Gastroesophageal sphincter (tissue), 4 donors: ENCODE results near the gene CDC42EP3. TPM values are rescaled to one million over a fixed set of nuclear protein-coding genes. Genes with fewer than 3 reads are reported as not detected.

ENCODE experiments used
- ATAC-seq: fragments of 150-250 bp; one replicate; pipeline ENCODE4 v1.9.1; 2016; ENCODE audit warnings: mild to moderate bottlenecking, moderate library complexity
- H3K27ac ChIP-seq, 4 donors: fragments of 200-600 bp; sonication (generic) in 3 of 4; 1 replicate in 3 of 4; 2 replicates in 1 of 4; pipeline ENCODE4 v1.5.1; 2016 to 2019
- H3K27me3 ChIP-seq: fragments of 200-600 bp; sonication (generic); one replicate; pipeline ENCODE4 v1.5.1; 2019
- H3K36me3 ChIP-seq, 2 donors: fragments of 200-600 bp; sonication (generic); one replicate each; pipeline ENCODE4 v1.5.1; 2019; ENCODE audit warnings: control low read depth in 1 of 2
- H3K4me1 ChIP-seq, 3 donors: fragments of 200-600 bp; sonication (generic); 1 replicate in 2 of 3; 2 replicates in 1 of 3; pipeline ENCODE4 v1.5.1; 2016 to 2019; ENCODE audit warnings: control low read depth in 2 of 3
- H3K4me3 ChIP-seq, 2 donors: fragments of 200-600 bp; sonication (generic); one replicate each; pipeline ENCODE4 v1.5.1; 2019; ENCODE audit warnings: mild to moderate bottlenecking in 1 of 2, moderate library complexity in 1 of 2
- H3K9me3 ChIP-seq, 3 donors: fragments of 200-600 bp; sonication (generic); one replicate each; pipeline ENCODE4 v1.5.1; 2017 to 2019; ENCODE audit warnings: control low read depth in 2 of 3
- EP300 ChIP-seq: sonication (generic); formaldehyde crosslinking; IDR thresholded peaks from one replicate; pipeline ENCODE4 v1.6.1; 2017; ENCODE audit warnings: antibody characterized with exemption, mild to moderate bottlenecking
- POLR2A ChIP-seq, 2 donors: fragments of 450-650 bp; IDR thresholded peaks; one replicate each; pipeline ENCODE4 v1.6.1; 2017; ENCODE audit warnings: antibody characterized with exemption in 2 of 2, mild to moderate bottlenecking in 2 of 2, moderate library complexity in 1 of 2
- POLR2AphosphoS5 ChIP-seq: sonication (generic); formaldehyde crosslinking; IDR thresholded peaks from one replicate; pipeline ENCODE4 v1.6.1; 2017; ENCODE audit warnings: antibody characterized with exemption
- WGBS, 2 donors: methylation state at CpG; one replicate each; pipeline ENCODE4 v1.1.5; 2018; ENCODE audit warnings: low coverage in 1 of 2; 5-methylcytosine and 5-hydroxymethylcytosine counted together
- total RNA-seq, 4 donors: library from RNA; depleted of rRNA; stranded (reverse); fragments of >200 nt; gene quantifications; one replicate each; pipeline ENCODE4 v1.1.0, GENCODE V29; 2016
- TF ChIP-seq, protein P1 (sequence below), 4 experiments: fragments of 200-600 bp in 2 of 4; fragments of 450-650 bp in 2 of 4; sonication (generic) in 1 of 4; IDR thresholded peaks; one replicate each; pipeline ENCODE4 v1.5.1; 2017 to 2019; ENCODE audit warnings: antibody characterized with exemption in 4 of 4, mild to moderate bottlenecking in 2 of 4, moderate library complexity in 2 of 4

The CDC42EP3 gene
- total RNA-seq, 4 donors from 2014 or later = 39.4 to 198 (median 87.4) TPM

DNA sequence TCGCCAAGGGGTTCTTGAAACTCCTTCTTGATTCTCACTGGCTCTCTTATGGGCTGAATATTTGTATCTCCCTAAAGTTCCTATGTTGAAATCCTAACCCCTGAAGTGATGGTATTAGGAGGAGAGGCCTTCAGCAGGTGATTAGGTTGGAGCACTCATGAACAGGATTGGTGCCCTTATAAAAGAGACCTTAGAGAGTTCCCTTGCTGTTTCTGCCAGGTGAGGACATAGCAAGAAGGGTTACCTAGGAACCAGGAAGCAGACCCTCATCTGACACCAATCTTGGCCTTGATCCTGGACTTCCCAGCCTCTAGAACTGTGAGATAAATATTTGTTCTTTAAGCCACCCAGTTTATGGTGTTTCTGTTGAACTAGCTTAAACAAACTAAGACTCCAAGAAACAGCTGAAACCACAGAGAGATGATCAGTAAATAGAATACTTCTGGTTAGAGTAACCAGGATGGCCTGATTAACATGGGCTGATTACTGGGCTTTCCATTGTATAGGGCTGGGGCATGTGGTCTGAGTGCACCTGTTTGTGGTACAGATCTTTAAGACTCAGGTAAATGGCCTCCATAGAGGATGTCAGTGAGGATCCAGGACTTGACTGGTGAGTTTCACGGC lies 7.7 kb upstream of the CDC42EP3 start:
- Histone ChIP-seq H3K9me3 (no peaks in the 10 kb centered on the region), H3K4me1 (no peaks in the 10 kb centered on the region), H3K27me3 (no peaks in the 10 kb centered on the region), H3K4me3 (no peak overlapping the region), H3K27ac (no peak overlapping the region), H3K36me3 (no peaks in the 10 kb centered on the region)
- TF ChIP-seq, protein P1, sequence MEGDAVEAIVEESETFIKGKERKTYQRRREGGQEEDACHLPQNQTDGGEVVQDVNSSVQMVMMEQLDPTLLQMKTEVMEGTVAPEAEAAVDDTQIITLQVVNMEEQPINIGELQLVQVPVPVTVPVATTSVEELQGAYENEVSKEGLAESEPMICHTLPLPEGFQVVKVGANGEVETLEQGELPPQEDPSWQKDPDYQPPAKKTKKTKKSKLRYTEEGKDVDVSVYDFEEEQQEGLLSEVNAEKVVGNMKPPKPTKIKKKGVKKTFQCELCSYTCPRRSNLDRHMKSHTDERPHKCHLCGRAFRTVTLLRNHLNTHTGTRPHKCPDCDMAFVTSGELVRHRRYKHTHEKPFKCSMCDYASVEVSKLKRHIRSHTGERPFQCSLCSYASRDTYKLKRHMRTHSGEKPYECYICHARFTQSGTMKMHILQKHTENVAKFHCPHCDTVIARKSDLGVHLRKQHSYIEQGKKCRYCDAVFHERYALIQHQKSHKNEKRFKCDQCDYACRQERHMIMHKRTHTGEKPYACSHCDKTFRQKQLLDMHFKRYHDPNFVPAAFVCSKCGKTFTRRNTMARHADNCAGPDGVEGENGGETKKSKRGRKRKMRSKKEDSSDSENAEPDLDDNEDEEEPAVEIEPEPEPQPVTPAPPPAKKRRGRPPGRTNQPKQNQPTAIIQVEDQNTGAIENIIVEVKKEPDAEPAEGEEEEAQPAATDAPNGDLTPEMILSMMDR (IDR thresholded peaks at IDR 0.05) = no peak
- TF ChIP-seq POLR2AphosphoS5 (no peak), EP300 (no peak), POLR2A (IDR thresholded peaks at IDR 0.05) (no peak)
- no peak for ATAC-seq
- WGBS, 2 donors = 0 to 100% methylated on average over 1 to 2 of the region's 2 CpGs

DNA sequence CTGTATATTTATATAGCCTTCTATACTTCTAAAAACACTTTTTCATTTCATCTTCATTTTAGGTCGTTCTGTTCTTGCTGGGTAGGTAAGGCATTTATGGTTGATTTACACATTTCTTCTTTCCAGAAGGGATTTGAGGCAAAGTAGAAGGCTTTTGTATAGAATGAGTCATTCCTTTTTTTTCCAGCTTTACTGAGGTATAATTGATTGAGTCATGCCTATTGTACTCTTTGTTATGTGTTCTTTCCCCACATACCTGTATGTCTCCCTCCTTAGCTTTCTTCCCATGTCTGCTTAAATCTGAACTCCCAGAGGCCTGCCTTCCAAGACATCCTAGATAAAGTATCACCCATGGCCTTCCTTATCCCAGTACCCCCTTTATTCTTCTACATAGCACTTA lies 4.8 kb upstream of the CDC42EP3 start:
- TF ChIP-seq POLR2AphosphoS5 = no peak
- TF ChIP-seq, protein P1 (IDR thresholded peaks at IDR 0.05) = no peak
- TF ChIP-seq EP300 = no peak
- no peak for TF ChIP-seq POLR2A (IDR thresholded peaks at IDR 0.05)
- Histone ChIP-seq H3K9me3 (no peaks in the 10 kb centered on the region), H3K4me1 (peaks cover 0 to 8% (median 0%) of the 10 kb centered on the region in 3 donors), H3K4me3 (no peak overlapping the region), H3K27me3 (no peaks in the 10 kb centered on the region), H3K36me3 (no peaks in the 10 kb centered on the region), H3K27ac (no peak overlapping the region)
- no peak for ATAC-seq
- 39 to 42% methylated on average over 1 of the region's 1 CpG for WGBS, 2 donors

- Histone ChIP-seq H3K36me3 (no peaks in the 10 kb centered on the region), H3K9me3 (no peaks in the 10 kb centered on the region), H3K27me3 (no peaks in the 10 kb centered on the region), H3K27ac (peak overlapping the region in 2 of 4 donors; percentile 16 to 56), H3K4me1 (peaks cover 0 to 14% (median 0%) of the 10 kb centered on the region in 3 donors), H3K4me3 (no peak overlapping the region)
- ATAC-seq = no peak
- WGBS, 2 donors = 78 to 87% methylated on average over 2 of the region's 2 CpGs
- TF ChIP-seq, protein P1 (IDR thresholded peaks at IDR 0.05) = no peak
- no peak for TF ChIP-seq POLR2A (IDR thresholded peaks at IDR 0.05)
Observed at GRCh38 chr2:37674946-37675345, 3.5 kb upstream of the CDC42EP3 start.

GRCh38 chr2:37672870-37673184 lies 1.4 kb upstream of the CDC42EP3 start:
- TF ChIP-seq, protein P1 (IDR thresholded peaks at IDR 0.05) = no peak
- TF ChIP-seq EP300 = no peak
- TF ChIP-seq POLR2A (IDR thresholded peaks at IDR 0.05) = no peak
- no peak for TF ChIP-seq POLR2AphosphoS5
- Histone ChIP-seq H3K4me3 (peak overlapping the region; percentile 74 to 90), H3K27ac (peak overlapping the region; percentile 82 to 93 (median 90)), H3K36me3 (no peaks in the 10 kb centered on the region), H3K4me1 (peaks cover 0 to 35% (median 0%) of the 10 kb centered on the region in 3 donors), H3K27me3 (no peaks in the 10 kb centered on the region), H3K9me3 (no peaks in the 10 kb centered on the region)
- 21 to 41% methylated on average over 4 of the region's 7 CpGs for WGBS, 2 donors
- ATAC-seq = no peak

DNA sequence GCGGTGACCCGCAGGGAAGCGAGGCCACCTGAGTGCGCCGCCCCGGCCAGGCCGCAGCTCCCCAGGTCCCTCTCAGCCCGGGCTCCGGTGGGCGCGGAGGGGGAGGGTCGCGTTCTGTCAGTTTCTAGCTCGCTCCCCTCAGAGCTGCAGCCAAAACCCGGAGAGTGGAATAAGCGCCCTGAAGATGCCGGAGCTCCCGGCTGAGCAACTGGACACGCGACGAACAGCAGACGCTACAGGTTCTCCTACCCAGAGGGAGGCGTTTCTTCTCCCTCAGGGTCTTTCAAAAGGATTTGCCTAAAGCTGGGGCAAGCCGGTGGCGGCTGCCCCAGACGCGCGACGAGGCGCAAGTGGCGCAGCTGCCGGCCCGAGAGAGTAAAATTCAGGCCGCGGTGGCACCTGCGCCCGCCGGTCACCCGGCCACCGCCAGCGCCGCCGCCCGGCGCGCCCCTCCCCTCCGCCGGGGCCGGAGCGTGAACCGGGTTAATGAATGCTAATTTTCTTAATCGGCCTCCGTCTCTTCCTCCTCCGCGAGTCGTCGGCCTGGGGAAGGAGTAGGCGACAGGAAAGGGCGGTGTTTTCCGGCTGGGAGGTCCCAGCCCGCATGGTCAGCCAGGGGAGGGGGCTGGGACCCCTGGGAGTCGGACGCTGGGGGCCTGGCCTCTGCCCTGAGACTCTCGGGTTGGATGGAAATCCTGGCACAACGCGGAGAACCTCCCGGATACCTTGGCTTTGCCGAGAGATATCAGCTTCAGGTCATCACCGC lies 845 bp upstream of the CDC42EP3 start:
- H3K9me3 ChIP-seq = no peaks in the 10 kb centered on the region
- 0% methylated on average over 6 of the region's 69 CpGs; no CpG with 5 or more reads in 1 of the 2 donors for WGBS, 2 donors
- H3K27ac ChIP-seq = peak overlapping the region; percentile 82 to 93 (median 90)
- no peak for TF ChIP-seq EP300
- TF ChIP-seq, protein P1 (IDR thresholded peaks at IDR 0.05) = no peak
- TF ChIP-seq POLR2A (IDR thresholded peaks at IDR 0.05) = peak in 1 of 2 donors; percentile 30
- peak; percentile 39 for TF ChIP-seq POLR2AphosphoS5
- peak; percentile 52 for ATAC-seq
- H3K4me1 ChIP-seq = peaks cover 0 to 41% (median 1%) of the 10 kb centered on the region in 3 donors
- H3K4me3 ChIP-seq = peak overlapping the region; percentile 74 to 90
- no peaks in the 10 kb centered on the region for H3K36me3 ChIP-seq
- H3K27me3 ChIP-seq = no peaks in the 10 kb centered on the region
